A549 (cell line): ENCODE results near the gene GRK5.

Experiments used
- CTCF ChIP-seq: fragments of >200 bp; sonication (Bioruptor Twin); formaldehyde crosslinking; IDR thresholded peaks from 3 replicates; pipeline ENCODE4 v1.5.1; 2016
- ESRRA ChIP-seq: fragments of 150-350 bp; IDR thresholded peaks from 2 replicates; pipeline ENCODE4 v1.6.1; 2014; ENCODE audit warnings: mild to moderate bottlenecking, low read length, borderline replicate concordance
- GATA3 ChIP-seq: IDR thresholded peaks from 2 replicates; pipeline ENCODE4 v1.6.1; 2012; ENCODE audit warnings: borderline replicate concordance
- HDAC2 ChIP-seq: fragments of 200-600 bp; sonication (generic); IDR thresholded peaks from 2 replicates; pipeline ENCODE4 v1.6.1; 2016
- POLR2A ChIP-seq: IDR thresholded peaks from 2 replicates; pipeline ENCODE4 v1.6.1; 2012; ENCODE audit warnings: mild to moderate bottlenecking, low read length
- POLR2AphosphoS2 ChIP-seq: conservative IDR thresholded peaks from 2 replicates; pipeline ENCODE4 v1.6.1; 2012; ENCODE audit warnings: low read length, improper control_type of control experiment, inconsistent platforms
- TF ChIP-seq, protein P1 (sequence below): fragments of 450-650 bp; IDR thresholded peaks from 2 replicates; pipeline ENCODE4 v1.6.1; 2014; ENCODE audit warnings: antibody characterized with exemption

DNA sequence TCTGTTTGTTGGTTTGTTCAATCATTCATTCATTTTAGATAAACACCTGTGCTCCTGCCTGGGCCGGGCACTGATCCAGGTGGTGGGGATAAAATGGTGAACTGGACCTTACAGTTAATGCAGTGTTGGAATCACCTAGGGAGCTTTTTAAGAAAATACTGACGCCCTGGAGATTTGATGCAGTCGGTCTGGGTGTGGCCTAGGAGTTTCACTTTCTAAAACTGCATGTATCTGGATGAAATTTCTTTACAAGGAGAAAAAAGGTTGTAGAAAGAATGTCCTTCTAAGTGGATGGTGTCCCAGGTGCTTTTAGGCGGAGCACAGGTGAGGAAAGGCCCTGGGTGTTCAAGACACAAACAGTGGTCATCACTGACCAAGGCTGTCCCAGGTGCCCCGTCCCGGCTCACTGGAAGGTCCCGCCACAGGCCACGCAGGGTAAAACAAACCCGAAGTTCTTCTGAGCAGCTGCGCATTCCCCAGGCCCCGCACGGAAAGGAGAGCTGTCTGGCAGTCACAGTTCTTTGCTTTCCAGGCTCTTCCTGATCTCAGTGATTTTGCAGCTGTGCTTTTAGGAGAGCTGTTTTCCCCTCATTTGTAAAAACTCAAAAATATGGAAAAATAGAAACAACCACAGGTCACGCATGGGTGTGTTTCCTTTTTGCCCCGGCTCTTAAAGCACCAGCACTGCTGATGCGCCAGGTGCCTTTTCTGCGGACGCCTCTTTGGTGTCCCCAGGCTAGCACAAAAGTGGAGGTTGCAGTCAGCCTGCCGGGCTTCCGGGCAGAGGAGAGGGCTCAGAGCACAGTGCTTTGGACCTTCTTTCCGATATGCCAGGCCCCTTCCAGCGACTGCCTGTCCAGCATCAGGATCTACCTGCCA, 161.9 kb downstream of the GRK5 start:
- no peak for TF ChIP-seq CTCF
- TF ChIP-seq POLR2A = no peak
- TF ChIP-seq ESRRA = no peak
- no peak for TF ChIP-seq GATA3
- TF ChIP-seq POLR2AphosphoS2 = no peak
- TF ChIP-seq HDAC2 = no peak
- TF ChIP-seq, protein P1, sequence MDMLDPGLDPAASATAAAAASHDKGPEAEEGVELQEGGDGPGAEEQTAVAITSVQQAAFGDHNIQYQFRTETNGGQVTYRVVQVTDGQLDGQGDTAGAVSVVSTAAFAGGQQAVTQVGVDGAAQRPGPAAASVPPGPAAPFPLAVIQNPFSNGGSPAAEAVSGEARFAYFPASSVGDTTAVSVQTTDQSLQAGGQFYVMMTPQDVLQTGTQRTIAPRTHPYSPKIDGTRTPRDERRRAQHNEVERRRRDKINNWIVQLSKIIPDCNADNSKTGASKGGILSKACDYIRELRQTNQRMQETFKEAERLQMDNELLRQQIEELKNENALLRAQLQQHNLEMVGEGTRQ = no peak
